Myometrial cell (primary cell): Measurements from ENCODE around the gene RANBP3L. TPM values are rescaled to one million over a fixed set of nuclear protein-coding genes. Genes with fewer than 3 reads are reported as not detected.

Experiments used
- total RNA-seq: library from RNA; depleted of rRNA; stranded (reverse); fragments of >200 nt; gene quantifications from 2 replicates; pipeline ENCODE4 v1.2.3, GENCODE V29; 2015

Gene RANBP3L
- total RNA-seq: not detected in 2 replicates

DNA sequence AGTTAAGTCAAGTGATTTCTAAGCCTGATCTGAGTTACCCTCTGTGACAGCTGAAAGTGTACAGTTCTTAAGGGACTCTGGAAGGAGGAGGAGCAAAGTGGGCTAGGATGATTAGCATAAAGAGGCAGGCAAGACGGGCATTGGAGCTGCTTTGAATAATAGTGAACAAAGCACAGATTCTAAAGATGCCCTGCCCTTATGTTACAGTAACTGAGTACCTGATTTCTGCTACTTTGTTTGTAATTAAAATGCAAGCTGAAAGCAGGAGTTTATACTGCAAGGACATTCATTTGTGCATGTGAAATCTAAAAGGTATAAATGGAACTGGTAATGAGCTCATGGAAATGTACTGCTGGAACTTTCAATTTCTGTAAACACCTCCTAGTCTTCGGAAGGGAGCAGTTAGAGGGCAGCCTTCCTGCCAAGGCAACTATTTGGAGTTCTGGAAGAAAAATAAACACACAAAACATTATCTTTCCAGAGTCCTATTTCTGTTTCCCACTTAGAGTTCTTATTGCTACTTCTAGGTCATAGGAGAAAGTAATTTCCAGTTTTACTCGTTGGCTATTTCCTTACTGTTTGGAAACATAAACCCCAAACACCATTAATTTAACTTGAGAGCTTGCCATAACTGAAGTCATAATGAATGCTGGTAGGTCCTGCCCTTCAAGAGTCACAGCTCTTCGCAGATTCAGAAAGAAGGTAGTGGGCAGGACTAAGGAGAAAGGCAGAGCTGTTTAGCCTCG, at the start of gene RANBP3L:
Gene RANBP3L (minus strand): TSS at position 45 of the 746 bp plus-strand sequence. CDS start 486 bp downstream, outside the sequence.

DNA sequence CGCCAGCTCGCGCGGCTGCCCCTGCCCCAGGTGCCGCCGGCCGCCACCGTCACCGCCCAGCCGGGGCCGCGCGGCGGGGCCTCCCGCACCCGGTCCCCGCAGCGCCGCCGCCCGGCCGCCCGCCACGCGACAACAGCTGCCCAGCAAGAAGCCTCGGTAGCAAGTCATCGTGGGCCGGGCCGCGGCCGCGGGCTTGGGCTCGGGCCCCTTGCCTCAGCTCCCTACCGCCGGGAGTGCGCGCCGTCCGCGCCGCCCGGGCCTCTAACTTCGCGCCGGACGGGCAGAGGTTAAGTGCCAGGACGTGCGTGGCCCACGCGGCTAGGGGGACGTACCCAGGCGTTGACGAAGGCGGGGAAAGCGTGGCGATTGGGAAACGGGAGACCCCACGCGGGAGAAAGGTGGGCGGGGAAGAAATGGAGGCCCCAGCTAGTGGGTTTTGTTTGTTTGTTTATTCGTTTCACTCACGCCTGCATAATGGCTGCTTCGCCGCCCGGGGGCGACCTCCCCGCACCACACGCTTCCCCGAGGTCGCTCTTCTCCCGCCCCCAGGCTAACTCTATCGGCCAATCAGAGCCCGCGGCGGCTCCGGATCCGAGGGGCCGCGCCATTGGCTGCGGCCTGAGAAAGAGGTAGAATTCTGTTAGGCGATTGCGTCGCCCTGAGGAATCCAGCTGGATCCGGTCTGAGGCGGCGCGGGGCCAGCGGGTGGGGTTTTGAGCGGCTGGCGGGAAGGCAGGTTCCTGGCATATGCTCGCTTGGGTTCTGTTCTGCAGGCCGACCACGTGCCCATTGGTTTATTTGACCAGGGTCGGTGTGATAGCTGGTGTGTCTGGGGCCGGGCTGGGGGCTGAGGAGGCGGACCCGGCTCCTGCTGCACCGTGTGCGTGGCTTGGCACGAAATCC, 59.8 kb downstream of the RANBP3L start, which contains the start of gene NADK2:
Gene NADK2 (minus strand): TSS at position 295 of the 903 bp plus-strand sequence. CDS start 127 bp downstream, at position 168.

Other genes starting within 250 kb of the RANBP3L start
- gene UGT3A2, start 235.0 kb downstream of the RANBP3L start, total RNA-seq: not detected in 2 replicates
- 6.6 and 8.5 TPM in 2 replicates for gene LMBRD2, start 150.0 kb downstream of the RANBP3L start, total RNA-seq
- gene SKP2, start 149.8 kb downstream of the RANBP3L start, total RNA-seq: 28.2 and 28.3 TPM in 2 replicates
- 20.0 and 21.0 TPM in 2 replicates for gene NADK2, start 60.0 kb downstream of the RANBP3L start, total RNA-seq